Muscle of leg (tissue), 11 donors: ENCODE data around the gene CXCL12. TPM values are rescaled to one million over a fixed set of nuclear protein-coding genes. Genes with fewer than 3 reads are reported as not detected.

Experiments used
- DNase-seq: peaks from one replicate; pipeline ENCODE4 v3.0.0; 2013
- H3K27ac ChIP-seq: one replicate; pipeline ENCODE4 v1.5.1; 2013; ENCODE audit warnings: mild to moderate bottlenecking, low read length, control low read depth
- H3K27me3 ChIP-seq: one replicate; pipeline ENCODE4 v1.6.1; 2013; ENCODE audit warnings: low read length; ENCODE audit not compliant: control insufficient read depth, insufficient read depth
- H3K36me3 ChIP-seq: one replicate; pipeline ENCODE4 v1.6.1; 2013; ENCODE audit warnings: low read length; ENCODE audit not compliant: control insufficient read depth, insufficient read depth
- H3K4me1 ChIP-seq: one replicate; pipeline ENCODE4 v1.6.1; 2013; ENCODE audit warnings: low read length; ENCODE audit not compliant: control insufficient read depth, insufficient read depth
- H3K4me3 ChIP-seq: one replicate; pipeline ENCODE4 v1.5.1; 2013; ENCODE audit warnings: low read length, control low read depth
- H3K9me3 ChIP-seq: replicated peaks from 2 replicates; pipeline ENCODE4 v1.6.1; 2013; ENCODE audit warnings: low read depth, low read length; ENCODE audit not compliant: control insufficient read depth
- WGBS: methylation state at CpG from one replicate; pipeline ENCODE4 v1.1.5; 2013; ENCODE audit warnings: missing lambda C conversion rate; ENCODE audit not compliant: insufficient coverage; 5-methylcytosine and 5-hydroxymethylcytosine counted together
- polyA plus RNA-seq, 8 donors: library from polyadenylated mRNA; unstranded; fragments of 120-200 nt; gene quantifications; one replicate each; pipeline versions ENCODE4 v1.2.1 to v1.2.3, GENCODE V29; 2013; ENCODE audit warnings: inconsistent platforms in 1 of 8, low replicate concordance in 1 of 8; ENCODE audit not compliant: insufficient read length in 8 of 8, insufficient read depth in 1 of 8
- total RNA-seq: library from RNA; stranded (reverse); fragments of 120-200 nt; gene quantifications from one replicate; pipeline ENCODE4 v1.2.4, GENCODE V29; 2013

CXCL12 gene
- total and polyA plus RNA-seq, 9 donors, result 126 to 360 (median 266) TPM

DNA sequence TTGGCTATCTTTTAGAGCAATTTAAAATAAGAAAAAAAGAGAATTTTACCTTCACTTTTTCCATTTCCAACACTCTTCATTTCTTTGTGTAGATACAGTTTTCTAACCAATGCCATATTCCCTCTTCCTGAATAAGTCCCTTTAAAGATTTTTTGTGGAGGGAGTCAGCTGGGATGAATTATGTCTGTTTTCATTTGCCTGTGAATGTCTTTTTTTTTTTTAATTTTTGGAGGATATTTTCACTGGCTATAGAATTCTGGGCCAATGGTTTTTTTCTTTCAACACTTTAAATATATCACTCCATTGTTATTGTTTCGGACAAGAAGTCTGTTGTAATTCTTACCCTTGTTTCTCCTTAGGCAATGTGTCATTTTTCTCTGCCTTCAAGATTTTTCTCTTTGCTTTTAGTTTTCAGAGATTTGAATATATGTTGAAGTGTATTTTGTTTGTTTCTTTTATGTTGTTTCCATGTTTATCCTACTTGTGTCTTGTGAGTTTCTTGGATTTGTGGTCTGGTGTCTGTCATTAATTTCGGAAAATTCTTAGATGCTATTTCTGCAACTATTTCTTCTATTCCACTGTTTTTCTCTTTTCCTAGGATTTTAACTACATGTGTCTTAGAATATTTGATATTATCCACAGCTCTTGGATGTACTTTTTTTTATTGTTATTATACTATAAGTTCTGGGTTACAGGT is 20.0 kb upstream of the CXCL12 start:
- no peak for DNase-seq
- Histone ChIP-seq H3K4me3 (no peak overlapping the region), H3K4me1 (no peaks in the 10 kb centered on the region), H3K27me3 (peaks cover 3% of the 10 kb centered on the region), H3K9me3 (no peaks in the 10 kb centered on the region), H3K36me3 (no peaks in the 10 kb centered on the region), H3K27ac (no peak overlapping the region)
- no CpG with 5 or more reads among the region's 2 CpGs for WGBS

DNA sequence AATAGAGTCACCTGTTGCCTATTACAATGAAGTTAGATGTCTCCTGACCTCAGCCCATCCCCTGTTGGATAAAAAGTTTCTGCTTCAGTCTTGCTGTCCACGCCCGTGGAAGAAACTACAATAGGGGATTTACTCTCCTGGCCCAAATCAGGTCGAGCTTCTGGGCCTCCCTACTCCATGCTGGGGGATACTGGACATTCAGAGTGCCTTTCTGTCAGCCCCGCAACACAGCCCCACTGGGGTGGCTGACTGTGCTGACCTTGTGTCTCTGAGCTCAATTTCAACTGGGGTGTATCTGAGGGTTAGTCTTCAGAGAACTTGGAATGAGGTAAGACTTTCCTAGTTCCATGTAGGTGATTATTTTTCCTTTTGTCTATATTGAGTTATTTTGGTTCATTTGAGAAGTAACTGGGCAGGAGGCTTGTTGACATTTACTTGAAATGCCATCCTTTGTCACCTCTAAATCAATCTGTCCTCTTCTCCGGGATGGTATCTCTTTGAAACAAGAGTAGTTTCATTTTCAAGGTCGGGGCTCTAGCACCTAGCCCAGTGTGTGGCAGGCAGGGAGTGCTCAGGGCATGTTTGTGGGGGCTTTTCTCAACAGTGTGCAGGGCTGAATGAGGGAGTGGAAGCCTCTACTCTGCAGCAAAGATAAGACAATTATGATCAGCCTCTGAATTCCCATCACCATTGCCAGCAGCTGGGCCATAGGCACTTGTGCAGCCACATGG is 17.7 kb upstream of the CXCL12 start:
- Histone ChIP-seq H3K4me1 (peaks cover 3% of the 10 kb centered on the region), H3K36me3 (no peaks in the 10 kb centered on the region), H3K27ac (no peak overlapping the region), H3K9me3 (no peaks in the 10 kb centered on the region), H3K4me3 (no peak overlapping the region), H3K27me3 (peaks cover 19% of the 10 kb centered on the region)
- 100% methylated on average over 1 of the region's 6 CpGs for WGBS
- DNase-seq, result no peak

DNA sequence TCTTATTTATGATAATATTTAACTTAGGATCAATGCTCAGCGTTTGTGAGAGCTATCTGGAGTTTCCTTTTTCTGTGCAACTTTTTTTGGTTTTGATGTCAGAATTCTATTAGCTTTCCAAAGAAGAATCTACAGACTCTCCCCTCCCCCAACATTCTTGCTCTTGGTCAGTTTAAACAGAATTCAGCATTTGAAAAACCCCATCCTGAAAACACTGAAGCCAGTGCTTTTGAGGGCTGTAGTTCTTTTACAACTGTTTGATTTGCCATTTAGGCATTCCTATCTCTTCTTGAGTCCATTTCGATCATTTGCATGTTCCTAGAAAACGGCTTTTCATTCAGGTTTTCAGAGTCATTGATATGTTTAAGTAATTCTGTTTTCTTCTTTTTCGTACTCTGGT is 15.6 kb upstream of the CXCL12 start:
- Histone ChIP-seq H3K27me3 (peaks cover 27% of the 10 kb centered on the region), H3K27ac (no peak overlapping the region), H3K36me3 (no peaks in the 10 kb centered on the region), H3K4me3 (no peak overlapping the region), H3K4me1 (peaks cover 9% of the 10 kb centered on the region), H3K9me3 (no peaks in the 10 kb centered on the region)
- DNase-seq, result no peak
- WGBS, result no CpG with 5 or more reads among the region's 4 CpGs

DNA sequence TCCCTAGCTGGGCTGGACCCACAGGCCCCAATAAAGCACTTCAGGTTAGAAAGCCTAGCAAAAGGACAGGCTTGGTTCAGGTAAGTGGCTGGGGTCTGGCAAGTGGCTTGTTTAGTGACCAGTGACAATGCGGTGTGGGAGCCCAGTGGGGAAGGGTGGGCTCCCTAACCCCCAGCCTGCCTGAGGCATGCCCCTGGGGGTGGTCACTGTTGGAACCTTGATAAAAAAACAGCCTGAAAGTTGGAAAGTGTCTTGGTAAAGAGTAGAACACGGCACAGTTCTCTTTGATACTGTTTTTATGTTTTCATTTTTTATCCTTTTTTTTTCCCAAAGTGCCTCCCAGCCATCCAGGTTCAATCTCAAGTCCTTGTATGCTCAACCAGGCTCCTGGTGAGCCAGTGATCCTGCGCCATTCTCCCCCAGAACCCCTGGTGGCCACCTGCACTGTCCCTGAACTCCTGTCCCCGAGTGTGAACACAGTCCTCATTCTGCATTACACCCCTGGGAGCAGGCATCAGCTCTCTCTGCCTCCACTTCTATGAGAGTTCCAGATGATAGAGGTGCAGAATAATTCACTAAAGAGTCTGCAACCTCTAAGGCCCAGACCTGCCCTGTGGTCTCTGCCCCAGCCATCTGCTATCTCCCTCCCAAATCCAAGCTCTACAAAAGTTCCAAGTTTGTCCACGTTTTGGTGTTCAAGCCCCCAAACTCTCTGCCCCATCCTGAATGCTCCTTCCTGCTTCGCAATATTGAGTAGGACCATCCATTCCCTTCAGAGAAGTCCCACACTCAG is 15.0 kb upstream of the CXCL12 start:
- WGBS, result 75% methylated on average over 4 of the region's 6 CpGs
- no peak for DNase-seq

DNA sequence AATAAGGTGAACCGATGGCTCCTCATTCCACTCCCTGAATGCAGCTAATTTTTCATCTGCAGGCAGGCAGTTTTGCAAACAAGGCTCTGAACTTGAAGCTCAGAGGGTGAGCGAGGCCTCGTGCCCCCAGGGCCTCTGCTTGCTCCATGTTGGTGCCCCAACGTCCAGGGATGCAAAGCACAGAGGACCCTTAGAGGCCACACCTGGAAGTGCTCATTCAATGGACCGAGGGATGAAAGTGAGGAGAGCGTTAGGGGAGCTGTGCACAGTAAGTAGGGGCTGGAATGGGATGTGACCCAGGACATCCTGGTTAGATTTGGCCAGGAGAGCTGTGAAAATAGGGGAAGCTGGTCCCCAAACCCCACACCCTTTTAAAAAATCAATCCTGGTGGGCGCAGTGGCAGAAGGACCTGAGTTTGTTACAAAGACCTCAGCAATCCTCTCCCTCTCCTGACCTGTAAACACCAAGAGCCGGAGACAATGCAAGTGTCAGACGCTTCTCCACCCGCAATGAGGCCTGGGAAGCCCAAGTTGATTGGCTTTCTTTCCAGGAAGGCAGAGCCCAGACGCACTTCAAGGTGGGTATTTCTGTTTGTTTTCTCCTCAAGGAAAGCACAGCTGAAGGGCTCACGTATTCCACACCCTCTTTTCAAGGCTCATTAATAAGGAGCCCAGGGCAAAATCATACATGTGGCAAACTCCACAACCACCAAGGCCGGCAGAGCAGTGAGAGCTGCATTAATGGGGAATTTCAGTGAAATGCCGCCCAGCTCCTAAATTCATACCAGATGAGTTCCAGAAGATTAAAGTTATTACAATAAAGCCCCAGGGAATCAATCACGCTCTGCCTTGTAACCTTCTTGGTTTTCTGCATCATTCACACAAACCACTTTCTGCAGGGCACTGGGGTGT is 14.1 kb upstream of the CXCL12 start:
- H3K9me3 ChIP-seq, result no peaks in the 10 kb centered on the region
- peaks cover 31% of the 10 kb centered on the region for H3K27me3 ChIP-seq
- no peak overlapping the region for H3K27ac ChIP-seq
- H3K4me1 ChIP-seq, result peaks cover 9% of the 10 kb centered on the region
- no peak overlapping the region for H3K4me3 ChIP-seq
- no peaks in the 10 kb centered on the region for H3K36me3 ChIP-seq
- WGBS, result 64% methylated on average over 7 of the region's 15 CpGs
- no peak for DNase-seq

More for the DNA sequence above, 15.0 kb upstream of the CXCL12 start:
- H3K4me1 ChIP-seq, result peaks cover 9% of the 10 kb centered on the region
- no peaks in the 10 kb centered on the region for H3K36me3 ChIP-seq
- peaks cover 28% of the 10 kb centered on the region for H3K27me3 ChIP-seq
- no peak overlapping the region for H3K4me3 ChIP-seq
- H3K9me3 ChIP-seq, result no peaks in the 10 kb centered on the region
- no peak overlapping the region for H3K27ac ChIP-seq

DNA sequence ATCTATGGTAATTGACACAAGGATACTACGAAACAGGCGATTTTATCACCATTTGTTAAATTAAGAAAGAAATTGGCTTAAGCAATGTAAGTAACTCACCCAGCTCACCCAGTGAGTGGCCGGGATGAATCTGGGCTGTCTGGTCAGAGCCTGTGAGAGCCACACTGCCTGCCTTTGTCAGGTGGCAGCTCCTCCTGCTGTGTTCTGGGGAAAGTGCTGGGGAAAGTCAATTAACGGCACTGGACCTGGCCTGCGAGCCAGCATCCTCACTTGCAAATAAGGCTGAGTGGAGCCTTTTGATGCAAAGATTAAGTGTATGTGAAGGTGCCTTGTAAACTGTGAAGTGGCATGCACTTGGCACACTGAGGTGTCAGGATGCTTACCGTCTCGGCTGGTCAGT is 13.4 kb upstream of the CXCL12 start:
- 81% methylated on average over 4 of the region's 7 CpGs for WGBS
- H3K36me3 ChIP-seq, result no peaks in the 10 kb centered on the region
- H3K27me3 ChIP-seq, result peaks cover 35% of the 10 kb centered on the region
- H3K27ac ChIP-seq, result no peak overlapping the region
- H3K4me3 ChIP-seq, result no peak overlapping the region
- no peak for DNase-seq
- no peaks in the 10 kb centered on the region for H3K9me3 ChIP-seq
- H3K4me1 ChIP-seq, result peaks cover 9% of the 10 kb centered on the region

DNA sequence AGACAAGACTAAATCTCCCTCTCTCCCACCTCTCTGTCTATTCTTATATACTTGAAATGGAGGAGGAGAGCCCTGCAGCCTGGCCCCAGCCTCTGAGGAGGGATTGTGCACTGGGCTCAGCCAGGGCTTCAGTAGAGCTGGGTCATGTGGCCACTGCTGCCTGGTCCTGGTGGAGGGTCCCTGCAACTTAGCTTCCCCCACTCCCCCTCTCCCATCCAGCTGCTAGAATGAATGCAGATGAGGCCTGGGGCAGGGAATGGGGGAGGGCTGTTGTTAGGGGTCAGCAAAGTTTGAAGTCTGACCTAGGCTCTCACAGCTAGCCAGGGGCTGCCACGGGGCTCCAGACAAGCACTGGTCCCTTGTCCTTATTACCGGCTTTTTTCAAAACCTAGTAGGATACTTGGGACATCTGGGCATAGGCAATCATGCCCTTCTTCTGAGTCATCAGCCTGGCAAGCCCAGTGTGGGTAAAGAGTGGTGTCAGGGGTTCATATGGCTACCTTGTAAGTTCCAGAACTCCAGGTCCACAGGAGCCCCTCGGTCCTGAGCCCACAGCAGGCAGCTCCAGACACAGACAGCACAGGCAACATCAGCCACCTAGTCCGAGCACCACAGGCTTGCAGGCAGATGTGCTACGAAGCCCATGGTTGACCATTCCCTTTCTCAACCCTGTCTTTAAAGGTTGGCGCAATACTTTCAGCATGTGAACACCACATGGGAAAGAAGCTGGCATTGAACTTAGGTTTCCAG is 12.8 kb upstream of the CXCL12 start:
- Histone ChIP-seq H3K9me3 (no peaks in the 10 kb centered on the region), H3K4me1 (peaks cover 9% of the 10 kb centered on the region), H3K27ac (no peak overlapping the region), H3K4me3 (no peak overlapping the region), H3K36me3 (no peaks in the 10 kb centered on the region), H3K27me3 (peaks cover 32% of the 10 kb centered on the region)
- no peak for DNase-seq
- WGBS, result 81% methylated on average over 5 of the region's 6 CpGs

DNA sequence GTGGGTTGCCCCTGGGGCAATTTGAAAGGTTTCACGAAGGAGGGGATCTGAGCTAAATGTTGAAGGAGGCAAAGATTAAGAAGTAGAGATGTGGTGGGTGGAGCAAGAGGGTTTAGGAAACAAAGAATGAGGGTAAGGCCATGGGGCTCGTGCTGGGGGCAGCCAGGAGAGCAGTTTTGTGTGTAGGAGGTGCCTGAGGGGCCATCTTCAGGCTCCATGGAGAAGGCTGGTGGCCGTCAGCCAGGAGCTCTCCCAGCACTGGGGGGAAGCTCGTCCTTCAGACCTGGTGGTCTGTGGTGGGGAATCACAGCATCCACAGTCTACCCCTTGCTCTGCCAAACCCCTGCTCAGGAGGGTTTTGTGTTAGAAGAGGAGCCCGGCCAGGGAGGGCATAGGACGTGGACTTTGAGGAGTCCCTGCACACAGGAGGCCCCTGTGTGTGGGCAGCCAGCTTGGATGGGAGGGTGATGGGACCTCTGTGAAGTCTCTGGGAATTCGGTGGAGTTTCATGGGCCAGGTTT is 11.8 kb upstream of the CXCL12 start:
- no peak overlapping the region for H3K4me3 ChIP-seq
- DNase-seq, result peak; percentile 60
- H3K4me1 ChIP-seq, result peaks cover 9% of the 10 kb centered on the region
- H3K9me3 ChIP-seq, result no peaks in the 10 kb centered on the region
- 40% methylated on average over 5 of the region's 7 CpGs for WGBS
- H3K27me3 ChIP-seq, result peaks cover 39% of the 10 kb centered on the region
- no peaks in the 10 kb centered on the region for H3K36me3 ChIP-seq
- no peak overlapping the region for H3K27ac ChIP-seq
